Spleen (tissue), 11 donors: Measurements from ENCODE around the gene TMCC1. TPM values are rescaled to one million over a fixed set of nuclear protein-coding genes. Genes with fewer than 3 reads are reported as not detected.
"Not testable (repeated sequence)": the region's sequence is repeated elsewhere in the genome, so short reads cannot be mapped to it uniquely, and the experiment has no call there.

Experiments
- DNase-seq: peaks from one replicate; pipeline ENCODE4 v3.0.0-alpha.2; 2020
- H3K27ac ChIP-seq, 8 donors: fragments of 200-600 bp; sonication (generic) in 7 of 8; 1 replicate in 4 of 8; 2 replicates in 4 of 8; pipeline versions ENCODE4 v1.5.0 to v1.8.0; 2016 to 2021; ENCODE audit warnings: inconsistent platforms in 4 of 8, mild to moderate bottlenecking in 4 of 8, moderate library complexity in 1 of 8
- H3K27me3 ChIP-seq, 7 donors: fragments of 200-600 bp; sonication (generic) in 6 of 7; replicated peaks in 1 of 7; 1 replicate in 4 of 7; 2 replicates in 3 of 7; pipeline versions ENCODE4 v1.5.0 to v1.8.0; 2016 to 2021; ENCODE audit warnings: inconsistent platforms in 3 of 7, mild to moderate bottlenecking in 1 of 7
- H3K36me3 ChIP-seq, 6 donors: fragments of 200-600 bp; sonication (generic) in 5 of 6; 1 replicate in 4 of 6; 2 replicates in 2 of 6; pipeline versions ENCODE4 v1.5.0 to v1.8.0; 2016 to 2021; ENCODE audit warnings: inconsistent platforms in 2 of 6
- H3K4me1 ChIP-seq, 6 donors: fragments of 200-600 bp; sonication (generic) in 5 of 6; 1 replicate in 3 of 6; 2 replicates in 3 of 6; pipeline versions ENCODE4 v1.5.0 to v1.8.0; 2016 to 2021; ENCODE audit warnings: inconsistent platforms in 3 of 6
- H3K4me3 ChIP-seq, 8 donors: fragments of 200-600 bp; sonication (generic) in 7 of 8; 1 replicate in 4 of 8; 2 replicates in 4 of 8; pipeline versions ENCODE4 v1.5.0 to v1.8.0; 2016 to 2021; ENCODE audit warnings: inconsistent platforms in 4 of 8, mild to moderate bottlenecking in 4 of 8, moderate library complexity in 2 of 8
- H3K9me3 ChIP-seq, 8 donors: fragments of 200-600 bp; sonication (generic) in 7 of 8; 1 replicate in 4 of 8; 2 replicates in 4 of 8; pipeline versions ENCODE4 v1.5.0 to v1.8.0; 2016 to 2021; ENCODE audit warnings: inconsistent platforms in 4 of 8
- POLR2A ChIP-seq, 3 donors: fragments of 450-650 bp; IDR thresholded peaks; one replicate each; pipeline ENCODE4 v1.5.1; 2017; ENCODE audit warnings: antibody characterized with exemption in 3 of 3, mild to moderate bottlenecking in 1 of 3
- POLR2AphosphoS5 ChIP-seq, 3 donors: sonication (generic); formaldehyde crosslinking; IDR thresholded peaks; one replicate each; pipeline ENCODE4 v1.5.1; 2017; ENCODE audit warnings: antibody characterized with exemption in 3 of 3
- WGBS, 5 donors: extraction: QIAGEN DNeasy Blood & Tissue Kit in 3 of 5; methylation state at CpG; one replicate each; pipeline versions ENCODE4 v1.1.5 to v1.1.7; 2013 to 2018; 5-methylcytosine and 5-hydroxymethylcytosine counted together
- intact Hi-C: fragments of 100-400 bp; cut with DNase I; formaldehyde crosslinking; loops from one replicate; pipeline ENCODE4 v1.15.0; 2023; ENCODE audit warnings: low total_unique reads
- polyA plus RNA-seq, 3 donors: library from polyadenylated mRNA; stranded (reverse); fragments of 200-250 nt; gene quantifications; one replicate each; pipeline ENCODE4 v1.2.1, GENCODE V29; 2013
- total RNA-seq, 7 donors: library from RNA; depleted of rRNA in 3 of 7; stranded (reverse); fragments of >200 nt in 3 of 7; fragmentation: NEBNext Ultra II Directional in 4 of 7; extraction: Animal tissue kit (Norgen Biotek cat#: 25700) in 4 of 7; gene quantifications; one replicate each; pipeline versions ENCODE4 v1.1.0 to v1.2.1, GENCODE V29; 2016 to 2021
- TF ChIP-seq, protein P1 (sequence below), 11 experiments: fragments of 200-600 bp in 7 of 11; fragments of 450-650 bp in 4 of 11; sonication (generic) in 4 of 11; IDR thresholded peaks in 8 of 11; conservative IDR thresholded peaks in 3 of 11; 1 replicate in 7 of 11; 2 replicates in 4 of 11; pipeline versions ENCODE4 v1.4.0 to v1.8.0; 2016 to 2021; ENCODE audit warnings: antibody characterized with exemption in 11 of 11, inconsistent platforms in 4 of 11, mild to moderate bottlenecking in 1 of 11
- donor health status: healthy with polysubstance abuse.
- donor health status: DM: no; HTN: no; CAD: no; lungs with moderate emphysema.
- donor health status: DM: no; HTN: no; CAD: no.
- donor health status: Bipolar disorder and iron deficiency.
- donor health status: healthy.
- donor health status: DM: no; HTN: no; CAD: no.
- donor health status: DM: yes; HTN: yes; CAD: no.

The TMCC1 gene
- total and polyA plus RNA-seq, 10 donors: 4.5 to 45.5 (median 32.5) TPM

DNA sequence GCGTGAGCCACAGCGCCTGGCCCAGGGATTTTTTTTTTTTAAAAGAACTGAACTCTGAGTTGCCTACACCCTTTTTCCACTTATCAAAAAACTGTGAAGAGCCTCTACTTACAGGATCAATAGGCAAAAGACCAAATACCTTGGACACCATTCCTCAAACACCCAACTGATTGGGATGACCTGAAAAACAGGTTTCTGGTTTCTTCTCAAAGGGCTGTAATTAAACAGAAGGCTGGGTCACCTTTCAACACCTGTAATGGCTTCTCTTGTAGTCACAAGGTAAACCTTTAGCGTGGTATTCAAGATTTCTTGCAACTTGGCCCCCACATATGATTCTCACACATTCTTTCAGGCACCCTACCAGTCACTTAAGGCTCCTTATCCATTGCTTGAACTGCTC, 248.7 kb downstream of the TMCC1 start:
- 79 to 100% (median 94%) methylated on average over 3 of the region's 3 CpGs for WGBS, 5 donors
- DNase-seq: no peak
- Histone ChIP-seq H3K9me3 (no peaks in the 10 kb centered on the region), H3K27me3 (no peaks in the 10 kb centered on the region), H3K27ac (no peak overlapping the region), H3K4me1 (peaks cover 0 to under 1% (median 0%) of the 10 kb centered on the region in 6 donors), H3K4me3 (no peak overlapping the region), H3K36me3 (no peaks in the 10 kb centered on the region)
- TF ChIP-seq, protein P1, sequence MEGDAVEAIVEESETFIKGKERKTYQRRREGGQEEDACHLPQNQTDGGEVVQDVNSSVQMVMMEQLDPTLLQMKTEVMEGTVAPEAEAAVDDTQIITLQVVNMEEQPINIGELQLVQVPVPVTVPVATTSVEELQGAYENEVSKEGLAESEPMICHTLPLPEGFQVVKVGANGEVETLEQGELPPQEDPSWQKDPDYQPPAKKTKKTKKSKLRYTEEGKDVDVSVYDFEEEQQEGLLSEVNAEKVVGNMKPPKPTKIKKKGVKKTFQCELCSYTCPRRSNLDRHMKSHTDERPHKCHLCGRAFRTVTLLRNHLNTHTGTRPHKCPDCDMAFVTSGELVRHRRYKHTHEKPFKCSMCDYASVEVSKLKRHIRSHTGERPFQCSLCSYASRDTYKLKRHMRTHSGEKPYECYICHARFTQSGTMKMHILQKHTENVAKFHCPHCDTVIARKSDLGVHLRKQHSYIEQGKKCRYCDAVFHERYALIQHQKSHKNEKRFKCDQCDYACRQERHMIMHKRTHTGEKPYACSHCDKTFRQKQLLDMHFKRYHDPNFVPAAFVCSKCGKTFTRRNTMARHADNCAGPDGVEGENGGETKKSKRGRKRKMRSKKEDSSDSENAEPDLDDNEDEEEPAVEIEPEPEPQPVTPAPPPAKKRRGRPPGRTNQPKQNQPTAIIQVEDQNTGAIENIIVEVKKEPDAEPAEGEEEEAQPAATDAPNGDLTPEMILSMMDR (IDR thresholded peaks at IDR 0.05 in 8 of 11, conservative IDR thresholded peaks at IDR 0.05 in 3 of 11): no peak
- TF ChIP-seq POLR2AphosphoS5 (IDR thresholded peaks at IDR 0.05) (no peak), POLR2A (IDR thresholded peaks at IDR 0.05) (no peak)
- intact Hi-C loops: loop anchor here (5.0 kb wide), 1 partner anchor 182 kb away; no protein-coding TSS in a partner anchor

DNA sequence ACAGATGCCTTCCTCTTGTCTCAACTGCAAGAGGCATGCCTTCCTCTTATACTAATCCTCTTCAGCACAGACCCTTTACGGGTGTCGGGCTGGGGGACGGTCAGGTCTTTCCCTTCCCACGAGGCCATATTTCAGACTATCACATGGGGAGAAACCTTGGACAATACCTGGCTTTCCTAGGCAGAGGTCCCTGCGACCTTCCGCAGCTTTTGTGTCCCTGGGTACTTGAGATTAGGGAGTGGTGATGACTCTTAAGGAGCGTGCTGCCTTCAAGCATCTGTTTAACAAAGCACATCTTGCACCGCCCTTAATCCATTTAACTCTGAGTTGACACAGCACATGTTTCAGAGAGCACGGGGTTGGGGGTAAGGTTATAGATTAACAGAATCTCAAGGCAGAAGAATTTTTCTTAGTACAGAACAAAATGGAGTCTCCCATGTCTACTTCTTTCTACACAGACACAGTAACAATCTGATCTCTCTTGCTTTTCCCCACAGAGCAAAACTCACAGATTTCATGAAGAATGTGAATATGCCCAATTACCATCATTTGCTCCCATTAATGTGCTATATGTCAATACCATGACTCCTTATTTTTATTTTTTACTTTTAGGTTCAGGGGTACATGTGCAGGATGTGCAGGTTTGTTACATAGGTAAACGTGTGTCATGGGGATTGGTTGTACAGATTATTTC, 251.8 kb downstream of the TMCC1 start:
- WGBS, 5 donors: 60 to 85% (median 74%) methylated on average over 4 to 10 of the region's 10 CpGs
- intact Hi-C loops, H3K36me3 ChIP-seq, H3K4me1 ChIP-seq, DNase-seq, H3K27ac ChIP-seq, H3K27me3 ChIP-seq, H3K9me3 ChIP-seq, H3K4me3 ChIP-seq: not testable (repeated sequence)

DNA sequence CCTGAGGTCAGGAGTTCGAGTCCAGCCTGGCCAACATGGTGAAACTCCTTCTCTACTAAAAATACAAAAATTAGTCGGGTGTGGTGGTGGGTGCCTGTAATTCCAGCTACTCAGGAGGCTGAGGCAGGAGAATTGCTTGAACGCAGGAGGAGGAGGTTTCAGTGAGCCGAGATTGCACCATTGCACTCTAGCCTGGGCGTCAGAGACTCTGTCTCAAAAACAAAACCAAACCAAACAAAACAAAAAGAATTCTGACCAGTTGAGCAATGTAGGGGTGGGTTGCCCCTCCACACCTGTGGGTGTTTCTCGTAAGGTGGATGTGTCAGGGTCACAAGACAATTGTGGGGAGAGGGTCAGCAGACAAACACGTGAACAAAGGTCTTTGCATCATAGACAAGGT, 252.5 kb downstream of the TMCC1 start:
- intact Hi-C loops, H3K36me3 ChIP-seq, H3K9me3 ChIP-seq, H3K27ac ChIP-seq, H3K4me3 ChIP-seq, H3K4me1 ChIP-seq, DNase-seq, H3K27me3 ChIP-seq: not testable (repeated sequence)
- WGBS, 5 donors: 84 to 89% (median 86%) methylated on average over 7 of the region's 7 CpGs

DNA sequence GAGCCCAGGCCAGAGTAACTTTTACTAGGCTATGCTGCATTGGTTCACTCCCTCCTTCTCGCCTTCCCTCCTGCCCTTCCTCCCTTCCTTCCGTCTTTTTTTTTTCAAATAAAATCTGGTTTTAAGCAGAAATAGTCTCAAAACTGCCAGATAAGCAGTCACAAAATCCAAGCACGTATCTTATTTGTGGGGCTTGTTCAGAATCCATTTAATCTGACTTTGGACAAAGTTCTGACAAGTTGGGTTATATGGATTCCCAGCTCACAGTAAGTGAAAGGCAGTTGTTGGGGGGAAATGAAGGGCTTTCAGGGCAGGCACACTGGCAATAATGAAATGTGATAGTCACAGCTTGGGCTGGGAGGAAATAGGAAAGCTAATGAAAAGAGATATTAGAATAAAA, 255.0 kb downstream of the TMCC1 start:
- Histone ChIP-seq H3K4me3 (no peak overlapping the region), H3K4me1 (no peaks in the 10 kb centered on the region), H3K36me3 (no peaks in the 10 kb centered on the region), H3K27me3 (no peaks in the 10 kb centered on the region), H3K27ac (no peak overlapping the region), H3K9me3 (no peaks in the 10 kb centered on the region)
- 60 to 81% (median 72%) methylated on average over 3 of the region's 3 CpGs for WGBS, 5 donors
- TF ChIP-seq, protein P1 (IDR thresholded peaks at IDR 0.05 in 8 of 11, conservative IDR thresholded peaks at IDR 0.05 in 3 of 11): no peak
- TF ChIP-seq POLR2A (IDR thresholded peaks at IDR 0.05) (no peak), POLR2AphosphoS5 (IDR thresholded peaks at IDR 0.05) (no peak)
- DNase-seq: no peak
- intact Hi-C loops: no loop called here

DNA sequence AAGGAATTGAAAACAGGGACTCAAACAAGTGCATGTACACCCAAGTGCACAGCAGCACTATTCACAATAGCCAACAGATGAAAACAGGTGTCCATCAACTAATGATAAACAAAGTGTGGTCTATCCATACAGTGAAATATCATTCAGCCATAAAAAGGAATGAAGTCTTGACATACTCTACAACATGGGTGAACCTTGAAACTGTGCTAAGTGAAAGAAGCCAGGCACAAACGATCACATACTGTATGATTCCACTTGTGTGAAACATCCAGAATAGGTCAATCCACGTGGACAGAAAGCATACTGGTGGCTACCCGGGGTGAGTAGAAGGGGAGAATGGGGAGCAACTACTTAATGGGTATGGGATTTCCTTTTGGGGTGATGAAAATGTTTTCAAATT, 257.4 kb downstream of the TMCC1 start:
- WGBS, 5 donors: 66 to 98% (median 86%) methylated on average over 3 of the region's 3 CpGs
- DNase-seq: no peak
- TF ChIP-seq POLR2AphosphoS5 (IDR thresholded peaks at IDR 0.05) (no peak), POLR2A (IDR thresholded peaks at IDR 0.05) (no peak)
- TF ChIP-seq, protein P1 (IDR thresholded peaks at IDR 0.05 in 8 of 11, conservative IDR thresholded peaks at IDR 0.05 in 3 of 11): no peak
- no peaks in the 10 kb centered on the region for H3K27me3 ChIP-seq
- no peak overlapping the region for H3K27ac ChIP-seq
- H3K4me1 ChIP-seq: no peaks in the 10 kb centered on the region
- H3K9me3 ChIP-seq: no peaks in the 10 kb centered on the region
- H3K4me3 ChIP-seq: no peak overlapping the region
- no peaks in the 10 kb centered on the region for H3K36me3 ChIP-seq
- intact Hi-C loops: no loop called here
